NOMO-1 (cell line): ENCODE measurements around the gene SPTBN2.
"Not testable (repeated sequence)": the region's sequence is repeated elsewhere in the genome, so short reads cannot be mapped to it uniquely, and the experiment has no call there.

Source experiments
- DNase-seq, 2 experiments: peaks; one replicate each; lab custom pipeline; 2025; ENCODE audit not compliant: unreplicated experiment in 2 of 2; lab: John Stamatoyannopoulos, UW

Gene SPTBN2

DNA sequence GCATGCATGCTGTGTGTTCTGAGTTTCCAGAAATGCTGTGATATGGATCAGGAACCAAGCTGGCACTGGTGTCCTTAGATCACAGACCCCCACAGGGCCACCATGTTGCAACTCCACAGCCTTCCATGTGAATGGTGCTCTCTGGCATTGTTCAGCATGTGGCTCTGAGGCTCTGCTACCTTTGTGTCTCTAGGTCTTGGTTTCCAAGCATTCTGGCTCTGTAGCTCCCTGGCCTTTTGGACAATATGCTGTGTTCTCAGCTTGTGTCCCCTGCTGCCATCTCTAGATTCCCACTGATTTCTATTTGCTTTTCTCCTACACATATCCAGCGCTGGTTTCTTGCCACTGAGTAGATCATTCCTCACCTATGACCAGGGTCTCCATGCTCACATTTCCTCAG lies 3.9 kb downstream of the SPTBN2 start:
- DNase-seq: no peak

DNA sequence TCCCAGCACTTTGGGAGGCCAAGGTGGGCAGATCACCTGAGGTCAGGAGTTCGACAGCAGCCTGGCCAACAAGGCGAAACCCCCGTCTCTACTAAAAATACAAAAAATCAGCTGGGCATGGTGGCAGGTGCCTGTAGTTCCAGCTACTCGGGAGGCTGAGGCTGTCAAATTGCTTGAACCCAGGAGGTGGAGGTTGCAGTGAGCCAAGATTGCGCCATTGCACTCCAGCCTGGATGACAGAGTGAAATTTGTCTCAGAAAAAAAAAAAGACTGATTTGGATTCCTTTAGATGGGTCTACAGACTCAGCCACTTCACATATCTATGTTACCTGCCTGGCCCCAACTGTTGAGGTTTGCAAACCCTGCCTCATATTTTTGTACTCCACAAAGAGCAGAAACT lies 4.8 kb downstream of the SPTBN2 start:
- DNase-seq: not testable (repeated sequence)

- no peak for DNase-seq
These were observed 5.3 kb downstream of the SPTBN2 start for GRCh38 chr11:66723693-66724092.

- DNase-seq: no peak
These were observed 6.0 kb downstream of the SPTBN2 start for GRCh38 chr11:66722745-66723651.

DNA sequence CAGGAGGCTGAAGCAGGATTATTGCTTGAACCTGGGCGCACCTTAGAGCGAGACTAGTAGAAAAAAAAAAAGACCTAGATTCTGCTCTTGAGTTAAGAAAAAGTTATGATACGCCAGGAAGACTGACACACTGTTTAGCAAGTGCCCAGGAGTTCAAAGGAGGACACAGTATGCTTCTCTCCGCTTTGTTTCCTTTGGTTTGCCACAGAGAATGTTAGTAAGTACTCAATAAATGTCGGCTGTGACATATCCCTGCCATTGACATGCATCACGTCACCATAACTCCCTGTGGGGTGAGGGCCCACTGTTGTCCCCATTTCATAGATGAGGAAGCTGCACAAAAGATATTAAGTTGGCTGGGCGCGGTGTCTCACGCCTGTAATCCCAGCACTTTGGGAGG lies 7.1 kb downstream of the SPTBN2 start:
- no peak for DNase-seq

GRCh38 chr11:66720899-66721470 lies 8.0 kb downstream of the SPTBN2 start:
- DNase-seq: no peak

DNA sequence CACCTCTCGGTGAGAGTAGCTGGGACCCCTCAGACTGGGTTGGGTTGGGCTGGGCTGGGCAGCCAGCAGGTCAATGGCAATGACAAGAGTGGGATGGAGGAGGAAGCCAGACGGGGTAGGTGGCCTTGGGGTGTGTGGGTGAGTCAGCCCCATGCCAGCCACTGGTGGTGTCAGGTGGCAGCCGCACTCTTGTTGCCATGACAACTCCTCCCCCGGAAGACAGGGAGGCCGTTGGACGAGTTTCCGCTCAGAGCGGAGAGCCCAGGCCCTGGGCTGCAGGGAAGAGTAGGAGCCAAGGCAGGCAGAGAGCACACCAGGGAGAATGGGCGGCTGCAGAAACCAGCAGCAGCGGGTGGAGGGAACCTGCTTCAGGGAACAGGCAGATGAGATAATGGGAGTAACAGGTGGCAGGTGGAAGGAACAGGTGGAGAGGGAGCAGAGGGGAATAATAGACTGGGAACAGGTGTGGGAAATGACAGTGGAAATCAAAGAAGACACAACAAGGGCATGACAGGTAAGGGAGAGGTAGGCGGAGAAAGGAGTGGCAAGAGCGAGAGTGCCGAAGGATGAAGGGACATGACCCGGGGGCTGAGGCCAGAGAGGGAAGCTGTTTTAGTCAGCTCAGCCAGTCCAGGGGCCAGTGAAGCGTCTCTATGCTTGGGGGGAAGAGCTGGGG lies 8.7 kb downstream of the SPTBN2 start:
- DNase-seq: no peak

DNA sequence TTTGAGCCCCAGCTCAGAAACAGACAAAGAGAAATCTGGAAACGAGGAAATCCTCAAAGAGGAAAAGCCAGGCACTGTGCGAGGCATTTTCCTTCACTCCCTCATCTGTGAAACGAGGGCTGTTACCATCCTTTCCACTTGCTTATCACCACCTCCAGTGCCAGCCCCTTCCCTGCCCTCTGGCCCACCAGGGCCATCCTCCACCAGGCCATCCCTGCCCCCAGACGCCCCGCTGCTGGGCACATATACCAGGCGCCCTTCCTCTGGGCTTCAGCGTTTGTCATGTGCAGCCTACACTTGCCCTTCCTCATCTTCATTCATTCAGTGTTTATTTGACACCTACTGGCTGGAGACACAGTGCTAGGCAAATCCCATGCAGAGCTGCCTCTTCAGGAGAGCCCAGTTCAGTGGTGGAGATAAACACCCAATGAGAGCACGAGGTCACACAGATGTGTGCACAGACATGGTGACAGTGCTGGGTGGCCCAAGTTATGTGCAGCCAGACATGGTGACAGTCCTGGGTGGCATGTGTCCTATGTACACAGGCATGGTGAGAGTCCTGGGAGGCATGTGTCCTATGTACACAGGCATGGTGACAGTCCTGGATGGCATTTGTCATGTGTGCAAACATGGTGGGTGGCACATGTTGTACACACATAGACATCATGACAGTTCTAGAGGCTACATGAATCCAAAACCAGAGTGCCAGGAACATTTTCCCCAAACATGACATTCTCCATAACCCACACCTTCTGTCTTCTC lies 9.7 kb downstream of the SPTBN2 start:
- DNase-seq: no peak

GRCh38 chr11:66718320-66718971 lies 10.6 kb downstream of the SPTBN2 start:
- DNase-seq: no peak

- no peak for DNase-seq
These were observed 11.1 kb downstream of the SPTBN2 start for GRCh38 chr11:66717925-66718319.

GRCh38 chr11:66716996-66717395 lies 12.0 kb downstream of the SPTBN2 start:
- peak in 1 of 2 experiments; percentile 46 for DNase-seq

DNA sequence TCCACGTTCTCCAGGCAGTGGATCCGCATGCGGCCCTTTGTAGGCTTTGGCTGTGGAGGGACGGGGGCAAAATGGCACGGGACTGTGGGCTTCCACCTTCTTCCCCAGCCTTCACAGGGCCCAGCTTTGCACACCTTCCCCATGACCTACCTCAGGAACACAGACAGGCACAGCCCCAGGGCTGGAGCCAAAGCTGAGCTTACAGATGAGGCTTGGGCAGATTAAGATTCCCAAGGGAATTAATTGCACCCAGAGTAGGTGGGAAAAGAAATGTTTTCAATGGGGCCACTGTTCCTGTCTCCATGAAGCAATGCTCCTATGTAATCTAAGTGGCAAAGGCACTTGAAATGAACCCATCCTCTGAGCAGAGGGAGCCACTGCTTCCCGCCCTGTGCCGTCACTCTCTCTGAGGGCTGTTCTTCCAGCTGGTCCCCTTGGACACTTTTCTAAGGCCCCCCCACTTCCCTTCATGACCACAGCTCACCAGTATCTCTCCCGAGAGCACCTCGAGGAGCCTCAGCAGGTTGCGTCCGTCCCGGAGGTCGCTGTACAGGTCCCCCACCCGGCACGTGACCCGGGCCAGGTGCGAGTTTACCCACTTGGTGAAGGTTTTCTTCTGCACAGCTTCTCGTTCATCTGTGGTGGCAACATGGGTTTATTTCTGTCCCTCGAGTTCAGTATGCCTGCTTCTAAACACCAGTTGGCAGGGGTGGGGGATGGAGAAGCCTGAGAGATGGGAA lies 13.5 kb downstream of the SPTBN2 start:
- no peak for DNase-seq

DNA sequence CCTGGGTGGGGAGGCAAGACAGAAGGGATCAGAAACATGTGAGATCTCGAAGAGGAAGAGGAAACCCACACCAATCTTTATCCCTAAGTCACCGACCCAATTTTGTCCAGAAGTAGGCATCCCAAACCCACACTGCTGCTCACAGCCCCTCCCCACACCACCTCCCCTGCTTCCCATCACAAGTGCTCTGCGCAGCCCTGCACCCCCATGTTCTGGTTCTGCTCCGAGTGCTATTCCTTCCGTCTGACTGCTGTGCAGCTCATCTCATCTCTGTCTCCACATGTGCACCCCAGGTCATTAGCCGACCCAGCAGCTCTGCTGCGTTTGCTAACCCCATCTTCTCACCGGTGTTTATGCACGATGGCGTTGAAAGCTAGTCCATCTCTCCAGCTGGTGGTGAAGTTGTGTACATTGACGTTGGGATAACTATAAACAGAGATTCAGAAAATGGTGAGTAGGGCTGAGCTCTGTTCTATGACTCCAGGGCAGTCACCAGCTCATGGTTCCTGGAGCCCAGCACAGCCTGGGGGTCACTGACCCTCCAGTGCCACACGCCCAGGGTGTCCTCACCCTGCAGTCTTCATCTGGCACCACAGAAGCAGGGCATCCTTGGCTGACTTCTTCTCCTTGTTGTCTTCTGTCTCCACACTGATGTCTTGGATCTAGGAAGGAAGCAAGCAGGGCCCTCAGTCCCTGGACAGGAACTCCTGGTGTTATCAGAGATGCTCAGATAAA lies 15.1 kb downstream of the SPTBN2 start:
- no peak for DNase-seq

GRCh38 chr11:66710384-66710930 lies 18.6 kb downstream of the SPTBN2 start:
- no peak for DNase-seq

GRCh38 chr11:66708701-66709100 lies 20.3 kb downstream of the SPTBN2 start:
- no peak for DNase-seq

- DNase-seq: no peak
These were observed 20.9 kb downstream of the SPTBN2 start for GRCh38 chr11:66708094-66708493.

GRCh38 chr11:66707486-66707885 lies 21.5 kb downstream of the SPTBN2 start:
- no peak for DNase-seq

DNA sequence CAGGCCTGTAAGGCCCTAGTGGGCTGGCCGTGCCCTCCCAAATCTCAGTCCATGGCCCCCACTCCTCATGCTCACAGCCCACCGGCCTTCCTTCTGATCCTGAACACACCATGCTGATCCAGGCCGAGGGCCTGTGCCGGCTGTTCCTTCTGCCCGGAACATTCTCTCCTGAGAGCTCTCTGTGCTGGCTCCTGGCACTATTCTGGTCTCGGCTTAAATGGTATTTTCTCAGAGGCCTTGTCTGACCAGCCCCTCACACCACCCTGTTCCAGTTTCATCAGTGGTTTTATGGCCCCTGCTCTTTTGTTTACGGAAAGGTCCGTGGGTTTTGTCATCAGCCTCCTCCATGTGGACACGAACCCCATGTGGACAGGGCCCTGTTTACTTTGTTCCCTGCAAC lies 22.0 kb downstream of the SPTBN2 start:
- no peak for DNase-seq
